K562 (cell line): ENCODE results near the gene SLC29A2. TPM values are rescaled to one million over a fixed set of nuclear protein-coding genes. Genes with fewer than 3 reads are reported as not detected.

Experiments
- BRD4 ChIP-seq: fragments of 200-600 bp; sonication (generic); IDR thresholded peaks from 2 replicates; pipeline ENCODE4 v1.6.1; 2017; ENCODE audit warnings: inconsistent platforms
- CREB1 ChIP-seq, 2 experiments: sonication (generic) in 1 of 2; formaldehyde crosslinking in 1 of 2; IDR thresholded peaks; 2 replicates each; pipeline versions ENCODE4 v1.6.1 to v1.8.0; 2012 to 2022; ENCODE audit warnings: inconsistent platforms in 1 of 2, mild to moderate bottlenecking in 1 of 2, missing genetic modification reagents in 1 of 2, moderate library complexity in 1 of 2
- CSDE1 ChIP-seq, 2 experiments: fragments of 450-650 bp; IDR thresholded peaks; 2 replicates each; pipeline ENCODE4 v1.6.1; 2016; ENCODE audit warnings: mild to moderate bottlenecking in 1 of 2
- EGR1 ChIP-seq: fragments of 450-650 bp; conservative IDR thresholded peaks from 2 replicates; pipeline ENCODE4 v1.6.1; 2017; ENCODE audit warnings: mild to moderate bottlenecking
- NCOR1 ChIP-seq: fragments of 450-650 bp; IDR thresholded peaks from 2 replicates; pipeline ENCODE4 v1.6.1; 2016; ENCODE audit warnings: mild to moderate bottlenecking, moderate library complexity
- NELFE ChIP-seq: IDR thresholded peaks from 2 replicates; pipeline ENCODE4 v1.6.1; 2011; ENCODE audit warnings: mild to moderate bottlenecking; ENCODE audit not compliant: insufficient read depth, insufficient read length
- RBM14 ChIP-seq: fragments of 200-400 bp; formaldehyde crosslinking; IDR thresholded peaks from 2 replicates; pipeline ENCODE4 v1.6.1; 2018; ENCODE audit warnings: low read depth, mild to moderate bottlenecking, low read length, moderate library complexity, borderline replicate concordance; ENCODE audit not compliant: insufficient read depth
- SIRT6 ChIP-seq: IDR thresholded peaks from one replicate; pipeline ENCODE4 v1.6.1; 2012; ENCODE audit warnings: low read depth, mild to moderate bottlenecking, control low read depth, inconsistent platforms, low read length, moderate library complexity
- ZNF165 ChIP-seq: fragments of 250-450 bp; sonication (Bioruptor Pico); IDR thresholded peaks from 2 replicates; pipeline ENCODE4 v1.4.0; 2020; ENCODE audit warnings: borderline replicate concordance
- ZNF77 ChIP-seq: fragments of 250-450 bp; sonication (Bioruptor Pico); IDR thresholded peaks from 2 replicates; pipeline ENCODE4 v1.5.0; 2020
- polyA plus RNA-seq, 8 experiments: library from polyadenylated mRNA; depleted of rRNA in 4 of 8; stranded (reverse) in 5 of 8; unstranded in 3 of 8; fragments of >200 nt; fragmentation: Nextera tagmentation in 2 of 8; fragmentation: Illumina TruSeq in 1 of 8; extraction: Ambion mirVana in 2 of 8; extraction: Trizol in 1 of 8; gene quantifications; 2 replicates each; pipeline versions ENCODE4 v1.2.1 to v1.2.3, GENCODE V29; 2011 to 2014; ENCODE audit warnings: inconsistent platforms in 1 of 8, missing spikeins in 1 of 8
- total RNA-seq, 7 experiments: library from RNA; depleted of rRNA in 6 of 7; stranded (reverse); fragments of >200 nt in 6 of 7; fragmentation: Illumina TruSeq in 2 of 7; extraction: Trizol in 2 of 7; gene quantifications; 2 replicates each; pipeline versions ENCODE4 v1.2.1 to v1.2.3, GENCODE V29; 2011 to 2021; ENCODE audit warnings: low replicate concordance in 1 of 7
- TF ChIP-seq, protein P1 (sequence below): sonication (generic); formaldehyde crosslinking; IDR thresholded peaks from 2 replicates; pipeline ENCODE4 v1.8.1; 2023; ENCODE audit warnings: mild to moderate bottlenecking, missing genetic modification reagents
- TF ChIP-seq, protein P2 (sequence below): fragments of 450-650 bp; IDR thresholded peaks from 2 replicates; pipeline ENCODE4 v1.6.1; 2016; ENCODE audit warnings: low read depth
- TF ChIP-seq, protein P3 (sequence below), 2 experiments: fragments of 200-800 bp in 1 of 2; sonication (Bioruptor generic) in 1 of 2; sonication (generic) in 1 of 2; formaldehyde crosslinking in 1 of 2; IDR thresholded peaks in 1 of 2; conservative IDR thresholded peaks in 1 of 2; 2 replicates each; pipeline versions ENCODE4 v1.5.0 to v1.6.1; 2016 to 2020; ENCODE audit warnings: missing compliant biosample characterization in 1 of 2, missing genetic modification characterization in 1 of 2, missing genetic modification reagents in 1 of 2

SLC29A2 gene
- total and polyA plus RNA-seq, 9 of the 15 experiments (the other 6 are each of a cell fraction or from before 2014, with no cell fraction given) = 2.4 to 48.6 (median 14.2) TPM

DNA sequence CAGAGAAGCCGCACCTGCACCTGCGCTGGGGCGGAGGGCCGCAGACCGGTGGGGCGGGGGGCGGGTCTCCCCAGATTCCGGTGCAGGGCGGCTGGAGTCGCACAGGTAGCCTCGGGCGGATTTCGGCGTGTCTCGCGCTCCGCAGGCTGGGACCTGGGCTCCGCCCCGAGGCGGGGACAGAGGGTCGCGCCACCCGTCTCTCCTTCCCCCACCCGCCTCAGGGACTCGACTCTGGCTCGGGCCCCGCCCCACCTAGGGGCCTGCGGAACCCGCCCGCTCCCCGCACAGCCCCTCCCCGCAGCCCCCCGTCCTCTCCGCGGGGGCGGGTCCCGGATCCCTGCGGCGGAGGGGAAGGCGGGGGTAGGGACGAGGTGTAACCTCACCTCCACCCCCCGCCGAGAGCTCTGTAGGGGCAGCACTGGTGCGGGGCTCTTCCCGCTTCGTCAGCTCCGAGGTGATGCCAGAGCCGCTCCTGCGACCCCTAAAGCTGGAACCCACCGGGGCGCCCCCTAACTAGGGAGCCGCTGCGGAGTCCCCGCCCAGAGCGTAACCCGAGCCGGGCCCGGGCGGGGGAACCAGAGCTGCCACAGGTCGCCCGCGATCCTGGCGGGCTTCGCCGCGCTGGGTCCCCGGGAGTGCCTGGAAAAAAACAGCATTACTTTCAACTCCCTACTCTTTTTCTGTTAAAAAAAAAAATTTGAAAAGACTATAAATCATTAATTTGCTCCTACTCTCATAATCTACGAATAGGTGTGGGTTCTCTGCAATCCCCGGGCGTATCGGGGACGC lies at the start of gene SLC29A2 (continued):
- TF ChIP-seq CREB1 (IDR thresholded peaks at IDR 0.05) (0 out of 2 replicates have a peak, but pooled peaks have one; percentile 12), CREB1 (CRISPR knock-in tag; IDR thresholded peaks at IDR 0.05) (no peak), NCOR1 (no peak), ZNF77 (CRISPR knock-in tag) (no peak), RBM14 (no peak), EGR1 (peak; percentile 93), SIRT6 (no peak), NELFE (no peak), CSDE1 (IDR thresholded peaks at IDR 0.05) (no peak), BRD4 (peak; percentile 45; the same call in 1 of the 2 replicates), ZNF165 (no peak)
- TF ChIP-seq, protein P1, sequence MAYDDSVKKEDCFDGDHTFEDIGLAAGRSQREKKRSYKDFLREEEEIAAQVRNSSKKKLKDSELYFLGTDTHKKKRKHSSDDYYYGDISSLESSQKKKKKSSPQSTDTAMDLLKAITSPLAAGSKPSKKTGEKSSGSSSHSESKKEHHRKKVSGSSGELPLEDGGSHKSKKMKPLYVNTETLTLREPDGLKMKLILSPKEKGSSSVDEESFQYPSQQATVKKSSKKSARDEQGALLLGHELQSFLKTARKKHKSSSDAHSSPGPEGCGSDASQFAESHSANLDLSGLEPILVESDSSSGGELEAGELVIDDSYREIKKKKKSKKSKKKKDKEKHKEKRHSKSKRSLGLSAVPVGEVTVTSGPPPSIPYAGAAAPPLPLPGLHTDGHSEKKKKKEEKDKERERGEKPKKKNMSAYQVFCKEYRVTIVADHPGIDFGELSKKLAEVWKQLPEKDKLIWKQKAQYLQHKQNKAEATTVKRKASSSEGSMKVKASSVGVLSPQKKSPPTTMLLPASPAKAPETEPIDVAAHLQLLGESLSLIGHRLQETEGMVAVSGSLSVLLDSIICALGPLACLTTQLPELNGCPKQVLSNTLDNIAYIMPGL (CRISPR knock-in tag) = 0 out of 2 replicates have a peak, but pooled peaks have one; percentile 3
- TF ChIP-seq, protein P2, sequence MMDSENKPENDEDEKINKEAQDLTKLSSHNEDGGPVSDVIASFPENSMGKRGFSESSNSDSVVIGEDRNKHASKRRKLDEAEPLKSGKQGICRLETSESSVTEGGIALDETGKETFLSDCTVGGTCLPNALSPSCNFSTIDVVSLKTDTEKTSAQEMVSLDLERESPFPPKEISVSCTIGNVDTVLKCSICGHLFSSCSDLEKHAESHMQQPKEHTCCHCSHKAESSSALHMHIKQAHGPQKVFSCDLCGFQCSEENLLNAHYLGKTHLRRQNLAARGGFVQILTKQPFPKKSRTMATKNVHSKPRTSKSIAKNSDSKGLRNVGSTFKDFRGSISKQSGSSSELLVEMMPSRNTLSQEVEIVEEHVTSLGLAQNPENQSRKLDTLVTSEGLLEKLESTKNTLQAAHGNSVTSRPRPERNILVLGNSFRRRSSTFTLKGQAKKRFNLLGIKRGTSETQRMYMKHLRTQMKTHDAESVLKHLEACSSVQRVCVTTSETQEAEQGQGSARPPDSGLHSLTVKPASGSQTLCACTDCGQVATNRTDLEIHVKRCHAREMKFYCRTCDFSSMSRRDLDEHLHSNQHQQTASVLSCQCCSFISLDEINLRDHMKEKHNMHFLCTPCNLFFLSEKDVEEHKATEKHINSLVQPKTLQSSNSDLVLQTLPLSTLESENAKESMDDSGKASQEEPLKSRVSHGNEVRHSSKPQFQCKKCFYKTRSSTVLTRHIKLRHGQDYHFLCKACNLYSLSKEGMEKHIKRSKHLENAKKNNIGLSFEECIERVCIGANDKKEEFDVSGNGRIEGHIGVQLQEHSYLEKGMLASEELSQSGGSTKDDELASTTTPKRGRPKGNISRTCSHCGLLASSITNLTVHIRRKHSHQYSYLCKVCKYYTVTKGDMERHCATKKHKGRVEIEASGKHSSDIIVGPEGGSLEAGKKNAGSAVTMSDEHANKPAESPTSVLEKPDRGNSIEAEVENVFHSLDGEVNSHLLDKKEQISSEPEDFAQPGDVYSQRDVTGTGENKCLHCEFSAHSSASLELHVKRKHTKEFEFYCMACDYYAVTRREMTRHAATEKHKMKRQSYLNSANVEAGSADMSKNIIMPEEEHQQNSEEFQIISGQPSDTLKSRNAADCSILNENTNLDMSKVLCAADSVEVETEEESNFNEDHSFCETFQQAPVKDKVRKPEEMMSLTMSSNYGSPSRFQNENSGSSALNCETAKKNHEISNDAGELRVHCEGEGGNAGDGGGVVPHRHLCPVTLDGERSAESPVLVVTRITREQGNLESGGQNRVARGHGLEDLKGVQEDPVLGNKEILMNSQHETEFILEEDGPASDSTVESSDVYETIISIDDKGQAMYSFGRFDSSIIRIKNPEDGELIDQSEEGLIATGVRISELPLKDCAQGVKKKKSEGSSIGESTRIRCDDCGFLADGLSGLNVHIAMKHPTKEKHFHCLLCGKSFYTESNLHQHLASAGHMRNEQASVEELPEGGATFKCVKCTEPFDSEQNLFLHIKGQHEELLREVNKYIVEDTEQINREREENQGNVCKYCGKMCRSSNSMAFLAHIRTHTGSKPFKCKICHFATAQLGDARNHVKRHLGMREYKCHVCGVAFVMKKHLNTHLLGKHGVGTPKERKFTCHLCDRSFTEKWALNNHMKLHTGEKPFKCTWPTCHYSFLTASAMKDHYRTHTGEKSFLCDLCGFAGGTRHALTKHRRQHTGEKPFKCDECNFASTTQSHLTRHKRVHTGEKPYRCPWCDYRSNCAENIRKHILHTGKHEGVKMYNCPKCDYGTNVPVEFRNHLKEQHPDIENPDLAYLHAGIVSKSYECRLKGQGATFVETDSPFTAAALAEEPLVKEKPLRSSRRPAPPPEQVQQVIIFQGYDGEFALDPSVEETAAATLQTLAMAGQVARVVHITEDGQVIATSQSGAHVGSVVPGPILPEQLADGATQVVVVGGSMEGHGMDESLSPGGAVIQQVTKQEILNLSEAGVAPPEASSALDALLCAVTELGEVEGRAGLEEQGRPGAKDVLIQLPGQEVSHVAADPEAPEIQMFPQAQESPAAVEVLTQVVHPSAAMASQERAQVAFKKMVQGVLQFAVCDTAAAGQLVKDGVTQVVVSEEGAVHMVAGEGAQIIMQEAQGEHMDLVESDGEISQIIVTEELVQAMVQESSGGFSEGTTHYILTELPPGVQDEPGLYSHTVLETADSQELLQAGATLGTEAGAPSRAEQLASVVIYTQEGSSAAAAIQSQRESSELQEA = no peak
- TF ChIP-seq, protein P3, sequence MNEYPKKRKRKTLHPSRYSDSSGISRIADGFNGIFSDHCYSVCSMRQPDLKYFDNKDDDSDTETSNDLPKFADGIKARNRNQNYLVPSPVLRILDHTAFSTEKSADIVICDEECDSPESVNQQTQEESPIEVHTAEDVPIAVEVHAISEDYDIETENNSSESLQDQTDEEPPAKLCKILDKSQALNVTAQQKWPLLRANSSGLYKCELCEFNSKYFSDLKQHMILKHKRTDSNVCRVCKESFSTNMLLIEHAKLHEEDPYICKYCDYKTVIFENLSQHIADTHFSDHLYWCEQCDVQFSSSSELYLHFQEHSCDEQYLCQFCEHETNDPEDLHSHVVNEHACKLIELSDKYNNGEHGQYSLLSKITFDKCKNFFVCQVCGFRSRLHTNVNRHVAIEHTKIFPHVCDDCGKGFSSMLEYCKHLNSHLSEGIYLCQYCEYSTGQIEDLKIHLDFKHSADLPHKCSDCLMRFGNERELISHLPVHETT (CRISPR knock-in tag; conservative IDR thresholded peaks at IDR 0.05 in 1 of 2, IDR thresholded peaks at IDR 0.05 in 1 of 2) = no peak; a peak in 1 of 4 replicates
